Measurements from ENCODE around the gene IFNL4. TPM values are rescaled to one million over a fixed set of nuclear protein-coding genes. Genes with fewer than 3 reads are reported as not detected.

Gene IFNL4
- total RNA-seq, 2 donors from 2014 or later = not detected

DNA sequence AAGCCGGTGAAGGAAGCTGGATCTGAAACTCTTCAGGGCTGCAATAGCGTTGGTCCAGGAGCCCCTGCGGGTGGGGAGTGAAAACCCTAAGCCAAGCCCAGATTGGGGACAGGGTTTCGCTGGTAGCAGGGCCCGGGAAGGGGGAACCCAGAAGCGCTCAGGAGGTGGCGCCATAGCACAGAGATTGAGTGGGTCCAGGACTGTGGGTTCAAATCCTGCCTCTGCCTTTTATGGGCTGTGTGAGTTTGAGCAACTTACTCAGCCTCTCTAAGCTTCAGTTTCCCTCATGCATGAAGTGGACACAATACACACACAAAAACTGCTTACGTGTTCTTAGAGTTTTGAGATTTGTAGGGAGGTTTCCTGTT, 36.3 kb downstream of the IFNL4 start:
- TF ChIP-seq, protein P1, sequence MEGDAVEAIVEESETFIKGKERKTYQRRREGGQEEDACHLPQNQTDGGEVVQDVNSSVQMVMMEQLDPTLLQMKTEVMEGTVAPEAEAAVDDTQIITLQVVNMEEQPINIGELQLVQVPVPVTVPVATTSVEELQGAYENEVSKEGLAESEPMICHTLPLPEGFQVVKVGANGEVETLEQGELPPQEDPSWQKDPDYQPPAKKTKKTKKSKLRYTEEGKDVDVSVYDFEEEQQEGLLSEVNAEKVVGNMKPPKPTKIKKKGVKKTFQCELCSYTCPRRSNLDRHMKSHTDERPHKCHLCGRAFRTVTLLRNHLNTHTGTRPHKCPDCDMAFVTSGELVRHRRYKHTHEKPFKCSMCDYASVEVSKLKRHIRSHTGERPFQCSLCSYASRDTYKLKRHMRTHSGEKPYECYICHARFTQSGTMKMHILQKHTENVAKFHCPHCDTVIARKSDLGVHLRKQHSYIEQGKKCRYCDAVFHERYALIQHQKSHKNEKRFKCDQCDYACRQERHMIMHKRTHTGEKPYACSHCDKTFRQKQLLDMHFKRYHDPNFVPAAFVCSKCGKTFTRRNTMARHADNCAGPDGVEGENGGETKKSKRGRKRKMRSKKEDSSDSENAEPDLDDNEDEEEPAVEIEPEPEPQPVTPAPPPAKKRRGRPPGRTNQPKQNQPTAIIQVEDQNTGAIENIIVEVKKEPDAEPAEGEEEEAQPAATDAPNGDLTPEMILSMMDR (IDR thresholded peaks at IDR 0.05) = no peak
- no peak for ATAC-seq (ENCODE audit: insufficient number of reproducible peaks, low FRiP score, low read depth)
- Histone ChIP-seq H3K27me3 (replicated peaks; ENCODE audit: insufficient read depth) (no peaks in the 10 kb centered on the region), H3K4me3 (no peak overlapping the region), H3K36me3 (no peaks in the 10 kb centered on the region), H3K4me1 (ENCODE audit: control insufficient read depth in 1 of 2, low read depth in 2 of 2) (no peaks in the 10 kb centered on the region), H3K27ac (no peak overlapping the region), H3K9me3 (peaks cover 3% of the 10 kb centered on the region)
- no peak for DNase-seq (ENCODE audit: low spot score)

DNA sequence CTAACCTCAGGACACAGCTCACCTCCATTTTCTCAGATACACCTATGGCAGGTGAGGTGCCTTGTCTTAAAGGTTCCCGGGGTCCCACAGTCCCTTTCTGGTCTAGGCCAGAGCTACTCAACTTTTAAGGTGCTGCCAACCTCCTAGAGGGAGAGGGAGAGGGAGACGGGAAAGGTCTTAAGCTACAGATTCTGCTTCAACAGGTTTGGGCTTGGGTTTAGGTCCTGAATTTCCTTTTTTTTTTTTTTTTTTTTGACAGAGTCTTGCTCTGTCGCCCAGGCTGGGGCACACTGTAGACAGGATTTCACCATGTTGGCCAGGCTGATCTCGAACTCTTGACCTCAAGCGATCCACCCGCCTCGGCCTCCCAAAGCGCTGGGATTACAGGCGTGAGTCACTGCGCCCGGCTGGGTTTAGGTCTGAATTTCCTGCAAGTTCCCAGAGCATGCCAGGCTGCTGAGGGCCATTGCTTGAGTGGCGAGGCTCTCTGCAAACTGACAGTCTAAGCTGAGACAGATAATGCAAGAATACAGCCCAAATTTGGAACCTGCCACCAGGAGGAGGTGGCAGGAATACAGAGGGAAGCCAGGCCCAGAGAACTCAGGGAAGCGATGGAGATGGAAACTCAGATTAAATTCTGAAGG, 36.8 kb downstream of the IFNL4 start:
- Histone ChIP-seq H3K27ac (no peak overlapping the region), H3K4me1 (ENCODE audit: control insufficient read depth in 1 of 2, low read depth in 2 of 2) (no peaks in the 10 kb centered on the region), H3K9me3 (peaks cover 3% of the 10 kb centered on the region), H3K4me3 (no peak overlapping the region), H3K36me3 (no peaks in the 10 kb centered on the region), H3K27me3 (replicated peaks; ENCODE audit: insufficient read depth) (no peaks in the 10 kb centered on the region)
- ATAC-seq (ENCODE audit: insufficient number of reproducible peaks, low FRiP score, low read depth) (no peak), DNase-seq (ENCODE audit: low spot score) (no peak)
- TF ChIP-seq, protein P1 (IDR thresholded peaks at IDR 0.05) = no peak

DNA sequence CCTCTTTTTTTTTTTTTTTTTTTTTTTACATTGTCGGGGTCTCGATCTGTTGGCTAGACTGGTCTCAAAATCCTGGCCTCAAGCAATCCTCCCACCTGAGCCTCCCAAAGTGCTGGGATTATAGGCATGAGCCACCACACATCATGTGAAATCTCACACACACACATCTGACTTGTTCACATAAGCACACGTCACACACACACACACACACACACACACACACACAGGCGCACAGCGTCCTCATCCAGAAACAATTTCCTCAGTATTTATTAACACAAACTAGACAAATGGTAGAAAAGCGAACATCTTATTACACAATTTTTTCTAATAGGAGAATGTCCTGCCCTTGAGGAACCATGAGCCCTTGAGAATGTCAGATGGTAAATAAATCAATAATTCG, 39.5 kb downstream of the IFNL4 start:
- no peak overlapping the region for H3K4me3 ChIP-seq
- no peaks in the 10 kb centered on the region for H3K4me1 ChIP-seq (ENCODE audit: control insufficient read depth in 1 of 2, low read depth in 2 of 2)
- no peak overlapping the region for H3K27ac ChIP-seq
- no peaks in the 10 kb centered on the region for H3K27me3 ChIP-seq (replicated peaks; ENCODE audit: insufficient read depth)
- DNase-seq (ENCODE audit: low spot score) (no peak), ATAC-seq (ENCODE audit: insufficient number of reproducible peaks, low FRiP score, low read depth) (no peak)
- H3K9me3 ChIP-seq = no peaks in the 10 kb centered on the region
- H3K36me3 ChIP-seq = no peaks in the 10 kb centered on the region
- TF ChIP-seq, protein P1 (IDR thresholded peaks at IDR 0.05) = no peak

DNA sequence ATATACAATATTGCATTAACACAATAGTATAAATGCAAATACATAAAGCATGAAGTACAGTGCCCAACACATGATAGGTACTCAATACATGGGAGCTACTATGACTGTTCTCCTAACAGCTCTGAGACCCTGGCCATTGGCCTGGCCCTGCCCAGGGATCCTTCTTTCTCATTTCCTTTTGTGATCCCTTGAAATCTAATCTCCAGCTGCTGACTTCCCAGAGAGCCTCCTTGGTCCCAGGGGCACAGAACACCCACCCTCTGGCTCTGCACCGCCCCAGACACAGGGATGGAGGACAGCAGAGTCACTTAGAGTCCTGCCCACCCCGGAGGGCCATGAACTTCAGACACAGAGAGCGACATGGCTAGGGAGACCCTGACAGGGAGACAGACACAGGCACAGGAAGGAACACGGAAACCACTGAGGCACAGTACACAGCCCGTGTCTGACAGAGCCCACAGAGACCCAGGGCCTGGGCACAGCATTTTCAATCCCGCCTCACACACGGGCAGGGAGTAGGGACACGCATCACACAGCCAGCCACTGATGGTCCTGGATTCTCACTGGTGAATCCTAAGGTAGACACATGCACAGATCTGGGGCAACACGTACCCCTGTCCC, 40.4 kb downstream of the IFNL4 start:
- H3K4me1 ChIP-seq (ENCODE audit: control insufficient read depth in 1 of 2, low read depth in 2 of 2) = no peaks in the 10 kb centered on the region
- H3K4me3 ChIP-seq = no peak overlapping the region
- TF ChIP-seq, protein P1 (IDR thresholded peaks at IDR 0.05) = no peak
- H3K9me3 ChIP-seq = no peaks in the 10 kb centered on the region
- ATAC-seq (ENCODE audit: insufficient number of reproducible peaks, low FRiP score, low read depth) = no peak
- no peak for DNase-seq (ENCODE audit: low spot score)
- no peak overlapping the region for H3K27ac ChIP-seq
- no peaks in the 10 kb centered on the region for H3K27me3 ChIP-seq (replicated peaks; ENCODE audit: insufficient read depth)
- H3K36me3 ChIP-seq = no peaks in the 10 kb centered on the region

DNA sequence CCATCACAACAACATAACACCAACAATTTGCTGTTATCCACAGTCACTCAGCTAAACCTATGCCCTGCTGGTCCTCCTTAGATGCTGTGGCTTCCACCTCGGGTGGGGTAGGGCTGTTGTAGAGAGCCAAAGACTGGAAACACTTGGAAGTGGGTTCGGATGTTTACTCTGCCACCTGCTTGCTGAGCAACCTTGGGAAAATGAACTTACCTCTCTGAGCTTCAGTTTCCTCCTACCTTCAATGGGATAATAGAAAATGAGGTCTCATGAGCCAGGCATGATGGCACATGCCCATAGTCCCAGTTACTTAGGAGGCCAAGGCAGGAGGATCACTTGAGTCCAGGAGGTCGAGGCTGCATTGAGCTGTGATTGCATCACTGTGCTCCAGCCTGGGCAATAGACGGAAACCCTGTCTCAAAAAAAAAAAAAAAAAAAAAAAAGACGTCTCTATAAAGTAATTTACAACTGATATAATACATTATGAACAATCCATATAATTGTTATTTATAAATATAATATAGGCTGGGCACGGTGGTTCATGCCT, 41.3 kb downstream of the IFNL4 start:
- H3K9me3 ChIP-seq = no peaks in the 10 kb centered on the region
- no peak overlapping the region for H3K27ac ChIP-seq
- no peaks in the 10 kb centered on the region for H3K36me3 ChIP-seq
- H3K4me1 ChIP-seq (ENCODE audit: control insufficient read depth in 1 of 2, low read depth in 2 of 2) = no peaks in the 10 kb centered on the region
- ATAC-seq (ENCODE audit: insufficient number of reproducible peaks, low FRiP score, low read depth) = no peak
- no peaks in the 10 kb centered on the region for H3K27me3 ChIP-seq (replicated peaks; ENCODE audit: insufficient read depth)
- DNase-seq (ENCODE audit: low spot score) = no peak
- H3K4me3 ChIP-seq = no peak overlapping the region
- TF ChIP-seq, protein P1 (IDR thresholded peaks at IDR 0.05) = no peak
